ENCODE data around the gene IQCN.

Gene IQCN

GRCh38 chr19:18286973-18287635 is 12.9 kb upstream of the IQCN start:
- TF ChIP-seq CTCF (conservative IDR thresholded peaks at IDR 0.05; ENCODE audit: low read depth, low read length): no peak
- no peak for DNase-seq (ENCODE audit: low read depth)
- no peak overlapping the region for H3K4me3 ChIP-seq (ENCODE audit: low read depth, low read length)

- no peak for DNase-seq (ENCODE audit: low read depth)
- no peak overlapping the region for H3K4me3 ChIP-seq (ENCODE audit: low read depth, low read length)
- TF ChIP-seq CTCF (conservative IDR thresholded peaks at IDR 0.05; ENCODE audit: low read depth, low read length): no peak
These were observed 10.6 kb upstream of the IQCN start for GRCh38 chr19:18284712-18285360.

DNA sequence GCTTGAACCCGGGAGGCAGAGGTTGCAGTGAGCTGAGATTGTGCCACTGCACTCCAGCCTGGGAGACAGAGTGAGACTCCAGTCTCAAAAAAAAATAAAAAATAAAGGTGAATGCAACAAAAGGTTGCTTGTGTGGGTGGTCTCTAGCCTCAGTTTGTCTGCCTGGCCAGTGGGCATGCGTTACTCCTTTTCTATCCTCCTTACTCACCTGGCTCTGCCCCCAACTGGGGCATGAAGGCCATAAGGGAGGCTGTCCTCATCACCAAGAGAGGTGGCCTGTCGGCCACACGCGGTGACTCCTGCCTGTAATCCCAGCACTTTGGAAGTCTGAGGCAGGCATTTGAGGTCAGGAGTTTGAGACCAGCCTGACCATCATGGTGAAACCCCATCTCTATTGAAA is 9.1 kb upstream of the IQCN start:
- DNase-seq (ENCODE audit: low read depth): no peak
- H3K4me3 ChIP-seq (ENCODE audit: low read depth, low read length): no peak overlapping the region
- TF ChIP-seq CTCF (conservative IDR thresholded peaks at IDR 0.05; ENCODE audit: low read depth, low read length): no peak

- H3K4me3 ChIP-seq (ENCODE audit: low read depth, low read length): peak overlapping the region; percentile 53
- DNase-seq (ENCODE audit: low read depth): no peak
- no peak for TF ChIP-seq CTCF (conservative IDR thresholded peaks at IDR 0.05; ENCODE audit: low read depth, low read length)
These were observed 8.5 kb upstream of the IQCN start for GRCh38 chr19:18282788-18283141.

GRCh38 chr19:18282021-18282787 is 8.0 kb upstream of the IQCN start:
- H3K4me3 ChIP-seq (ENCODE audit: low read depth, low read length): peak overlapping the region; percentile 53
- TF ChIP-seq CTCF (conservative IDR thresholded peaks at IDR 0.05; ENCODE audit: low read depth, low read length): no peak
- no peak for DNase-seq (ENCODE audit: low read depth)

GRCh38 chr19:18281082-18282020 is 7.1 kb upstream of the IQCN start, which contains the start of gene JUND:
Gene JUND, minus strand, starts transcription at chr19:18281622. Its CDS starts 138 bp downstream, at chr19:18281484.
- H3K4me3 ChIP-seq (ENCODE audit: low read depth, low read length): peak within 1 kb of the TSS; percentile 99
- peak; percentile 99 for DNase-seq (ENCODE audit: low read depth)
- TF ChIP-seq CTCF (conservative IDR thresholded peaks at IDR 0.05; ENCODE audit: low read depth, low read length): no peak
